ENCODE data around the gene TSC22D2. TPM values are rescaled to one million over a fixed set of nuclear protein-coding genes. Genes with fewer than 3 reads are reported as not detected.
A peak's percentile ranks its signal among the peaks of the same experiment; 100 is the strongest.
"Not testable (repeated sequence)": the region's sequence is repeated elsewhere in the genome, so short reads cannot be mapped to it uniquely, and the experiment has no call there.

TSC22D2 gene
- total RNA-seq, 2 donors from 2014 or later = 13.9 to 14.6 TPM

- Mint-ChIP-seq H3K4me1 (no peaks in the 10 kb centered on the region), H3K27me3 (no peaks in the 10 kb centered on the region), H3K4me3 (no peak overlapping the region), H3K9me3 (peaks cover 10% of the 10 kb centered on the region), H3K27ac (no peak overlapping the region), H3K36me3 (ENCODE audit: low read depth) (no peaks in the 10 kb centered on the region)
- no peak for ATAC-seq (replicated peaks)
Observed at GRCh38 chr3:150490277-150490986, 82.3 kb downstream of the TSC22D2 start.

GRCh38 chr3:150494411-150494977 lies 86.4 kb downstream of the TSC22D2 start:
- Mint-ChIP-seq H3K27me3 (no peaks in the 10 kb centered on the region), H3K4me1 (no peaks in the 10 kb centered on the region), H3K9me3 (no peaks in the 10 kb centered on the region), H3K4me3 (no peak overlapping the region), H3K36me3 (ENCODE audit: low read depth) (no peaks in the 10 kb centered on the region), H3K27ac (no peak overlapping the region)
- ATAC-seq (replicated peaks) = no peak

GRCh38 chr3:150495149-150495548 lies 87.1 kb downstream of the TSC22D2 start:
- no peak overlapping the region for H3K27ac Mint-ChIP-seq
- no peaks in the 10 kb centered on the region for H3K27me3 Mint-ChIP-seq
- H3K4me1 Mint-ChIP-seq = no peaks in the 10 kb centered on the region
- no peak for ATAC-seq (replicated peaks)
- H3K9me3 Mint-ChIP-seq = no peaks in the 10 kb centered on the region
- H3K4me3 Mint-ChIP-seq = no peak overlapping the region
- no peaks in the 10 kb centered on the region for H3K36me3 Mint-ChIP-seq (ENCODE audit: low read depth)

- Mint-ChIP-seq H3K9me3 (no peaks in the 10 kb centered on the region), H3K27me3 (no peaks in the 10 kb centered on the region), H3K27ac (no peak overlapping the region), H3K4me3 (no peak overlapping the region), H3K4me1 (no peaks in the 10 kb centered on the region), H3K36me3 (ENCODE audit: low read depth) (no peaks in the 10 kb centered on the region)
- peak; percentile 31 for ATAC-seq (replicated peaks)
Observed at GRCh38 chr3:150495563-150496168, 87.6 kb downstream of the TSC22D2 start.

GRCh38 chr3:150497956-150498355 lies 89.9 kb downstream of the TSC22D2 start:
- ATAC-seq (replicated peaks) = no peak
- Mint-ChIP-seq H3K27me3 (no peaks in the 10 kb centered on the region), H3K27ac (no peak overlapping the region), H3K4me1 (no peaks in the 10 kb centered on the region), H3K9me3 (peaks cover 3% of the 10 kb centered on the region), H3K4me3 (no peak overlapping the region), H3K36me3 (ENCODE audit: low read depth) (no peaks in the 10 kb centered on the region)

- ATAC-seq (replicated peaks); H3K4me1 Mint-ChIP-seq; H3K27me3 Mint-ChIP-seq; H3K9me3 Mint-ChIP-seq; H3K4me3 Mint-ChIP-seq; H3K36me3 Mint-ChIP-seq (ENCODE audit: low read depth); H3K27ac Mint-ChIP-seq: not testable (repeated sequence)
Observed at GRCh38 chr3:150500960-150501359, 92.9 kb downstream of the TSC22D2 start.

- Mint-ChIP-seq H3K36me3 (ENCODE audit: low read depth) (no peaks in the 10 kb centered on the region), H3K27me3 (peaks cover 16% of the 10 kb centered on the region), H3K27ac (no peak overlapping the region), H3K4me3 (no peak overlapping the region), H3K4me1 (peaks cover 4% of the 10 kb centered on the region), H3K9me3 (peaks cover 3% of the 10 kb centered on the region)
- ATAC-seq (replicated peaks) = no peak
Observed at GRCh38 chr3:150503402-150504099, 95.5 kb downstream of the TSC22D2 start.

- Mint-ChIP-seq H3K9me3 (peaks cover 3% of the 10 kb centered on the region), H3K27ac (no peak overlapping the region), H3K27me3 (peaks cover 24% of the 10 kb centered on the region), H3K4me1 (peaks cover 6% of the 10 kb centered on the region), H3K36me3 (ENCODE audit: low read depth) (no peaks in the 10 kb centered on the region), H3K4me3 (no peak overlapping the region)
- ATAC-seq (replicated peaks) = no peak
Observed at GRCh38 chr3:150504483-150504882, 96.4 kb downstream of the TSC22D2 start.

- H3K9me3 Mint-ChIP-seq = no peaks in the 10 kb centered on the region
- ATAC-seq (replicated peaks) = no peak
- no peak overlapping the region for H3K4me3 Mint-ChIP-seq
- no peaks in the 10 kb centered on the region for H3K36me3 Mint-ChIP-seq (ENCODE audit: low read depth)
- H3K27me3 Mint-ChIP-seq = peaks cover 37% of the 10 kb centered on the region
- no peak overlapping the region for H3K27ac Mint-ChIP-seq
- H3K4me1 Mint-ChIP-seq = peaks cover 6% of the 10 kb centered on the region
Observed at GRCh38 chr3:150508401-150508800, 100.3 kb downstream of the TSC22D2 start.

GRCh38 chr3:150509780-150510179 lies 101.7 kb downstream of the TSC22D2 start:
- peaks cover 34% of the 10 kb centered on the region for H3K27me3 Mint-ChIP-seq
- ATAC-seq (replicated peaks) = no peak
- no peak overlapping the region for H3K4me3 Mint-ChIP-seq

GRCh38 chr3:150511122-150511821 lies 103.2 kb downstream of the TSC22D2 start:
- Mint-ChIP-seq H3K9me3 (peaks cover 3% of the 10 kb centered on the region), H3K4me1 (peaks cover 6% of the 10 kb centered on the region), H3K27ac (no peak overlapping the region), H3K27me3 (peaks cover 39% of the 10 kb centered on the region), H3K36me3 (ENCODE audit: low read depth) (no peaks in the 10 kb centered on the region), H3K4me3 (no peak overlapping the region)
- ATAC-seq (replicated peaks) = no peak

More at GRCh38 chr3:150509780-150510179, 101.7 kb downstream of the TSC22D2 start:
- no peaks in the 10 kb centered on the region for H3K36me3 Mint-ChIP-seq (ENCODE audit: low read depth)
- peaks cover 6% of the 10 kb centered on the region for H3K4me1 Mint-ChIP-seq
- H3K27ac Mint-ChIP-seq = no peak overlapping the region
- H3K9me3 Mint-ChIP-seq = no peaks in the 10 kb centered on the region

- peaks cover 3% of the 10 kb centered on the region for H3K9me3 Mint-ChIP-seq
- no peaks in the 10 kb centered on the region for H3K36me3 Mint-ChIP-seq (ENCODE audit: low read depth)
- H3K27ac Mint-ChIP-seq = no peak overlapping the region
- no peak overlapping the region for H3K4me3 Mint-ChIP-seq
- no peaks in the 10 kb centered on the region for H3K4me1 Mint-ChIP-seq
- ATAC-seq (replicated peaks) = no peak
- H3K27me3 Mint-ChIP-seq = peaks cover 11% of the 10 kb centered on the region
Observed at GRCh38 chr3:150515210-150515609, 107.1 kb downstream of the TSC22D2 start.
